AG09309 (cell line): Measurements from ENCODE around the gene STRBP.

Source experiments
- DNase-seq: peaks from one replicate; pipeline ENCODE4 v3.0.0-alpha.2; 2010; ENCODE audit warnings: low read depth
- H3K4me3 ChIP-seq: 2 replicates; pipeline ENCODE4 v1.5.1; 2011; ENCODE audit warnings: mild to moderate bottlenecking, low read depth, low read length, moderate library complexity; ENCODE audit not compliant: control insufficient read depth
- TF ChIP-seq, protein P1 (sequence below): IDR thresholded peaks from 2 replicates; pipeline ENCODE4 v1.5.1; 2011; ENCODE audit warnings: mild to moderate bottlenecking, low read depth, low read length, inconsistent platforms; ENCODE audit not compliant: insufficient read depth, control insufficient read depth; ENCODE audit errors: missing control alignments

The STRBP gene

DNA sequence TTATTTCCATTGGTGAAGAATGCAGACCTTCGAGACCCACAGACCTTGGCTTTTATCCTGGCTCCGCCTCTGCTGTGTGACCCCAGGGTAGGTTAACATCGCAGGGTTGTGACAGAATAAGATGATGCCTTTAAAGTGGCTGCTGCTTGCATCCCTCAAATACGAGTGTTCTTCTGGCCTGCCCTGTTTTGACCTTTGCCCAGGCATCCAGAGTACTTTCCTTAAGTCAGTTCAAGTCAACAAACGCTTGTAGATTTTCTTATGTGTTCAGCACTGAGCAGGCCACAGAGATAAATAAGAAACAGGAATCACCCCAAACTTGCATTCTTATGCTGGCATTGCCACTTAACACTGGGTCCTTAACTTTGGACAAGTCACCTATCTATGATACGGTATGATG is 184.7 kb downstream of the STRBP start:
- DNase-seq = no peak
- TF ChIP-seq, protein P1, sequence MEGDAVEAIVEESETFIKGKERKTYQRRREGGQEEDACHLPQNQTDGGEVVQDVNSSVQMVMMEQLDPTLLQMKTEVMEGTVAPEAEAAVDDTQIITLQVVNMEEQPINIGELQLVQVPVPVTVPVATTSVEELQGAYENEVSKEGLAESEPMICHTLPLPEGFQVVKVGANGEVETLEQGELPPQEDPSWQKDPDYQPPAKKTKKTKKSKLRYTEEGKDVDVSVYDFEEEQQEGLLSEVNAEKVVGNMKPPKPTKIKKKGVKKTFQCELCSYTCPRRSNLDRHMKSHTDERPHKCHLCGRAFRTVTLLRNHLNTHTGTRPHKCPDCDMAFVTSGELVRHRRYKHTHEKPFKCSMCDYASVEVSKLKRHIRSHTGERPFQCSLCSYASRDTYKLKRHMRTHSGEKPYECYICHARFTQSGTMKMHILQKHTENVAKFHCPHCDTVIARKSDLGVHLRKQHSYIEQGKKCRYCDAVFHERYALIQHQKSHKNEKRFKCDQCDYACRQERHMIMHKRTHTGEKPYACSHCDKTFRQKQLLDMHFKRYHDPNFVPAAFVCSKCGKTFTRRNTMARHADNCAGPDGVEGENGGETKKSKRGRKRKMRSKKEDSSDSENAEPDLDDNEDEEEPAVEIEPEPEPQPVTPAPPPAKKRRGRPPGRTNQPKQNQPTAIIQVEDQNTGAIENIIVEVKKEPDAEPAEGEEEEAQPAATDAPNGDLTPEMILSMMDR = no peak

DNA sequence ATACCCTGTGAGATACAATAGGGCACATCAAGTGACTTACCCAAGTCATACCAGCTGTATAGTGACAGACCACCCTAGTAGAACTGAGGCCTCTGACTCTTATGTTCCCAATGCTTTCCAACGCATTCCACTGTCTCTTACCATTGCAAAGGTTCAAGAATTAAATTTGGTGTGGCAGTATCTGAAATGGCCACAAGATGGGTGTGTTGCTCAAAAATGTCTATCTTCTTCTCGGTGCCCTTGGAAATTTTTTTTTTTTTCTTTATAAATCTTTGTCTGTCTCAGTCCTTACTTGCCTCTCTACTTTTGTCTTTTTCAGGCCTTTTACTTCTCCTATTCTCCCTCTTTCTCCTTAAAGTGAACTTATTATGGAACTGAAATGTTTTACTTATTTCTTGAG is 186.6 kb downstream of the STRBP start:
- TF ChIP-seq, protein P1 = peak; percentile 63
- no peak for DNase-seq

More for the DNA sequence above, 184.7 kb downstream of the STRBP start:
- H3K4me3 ChIP-seq = no peak overlapping the region

DNA sequence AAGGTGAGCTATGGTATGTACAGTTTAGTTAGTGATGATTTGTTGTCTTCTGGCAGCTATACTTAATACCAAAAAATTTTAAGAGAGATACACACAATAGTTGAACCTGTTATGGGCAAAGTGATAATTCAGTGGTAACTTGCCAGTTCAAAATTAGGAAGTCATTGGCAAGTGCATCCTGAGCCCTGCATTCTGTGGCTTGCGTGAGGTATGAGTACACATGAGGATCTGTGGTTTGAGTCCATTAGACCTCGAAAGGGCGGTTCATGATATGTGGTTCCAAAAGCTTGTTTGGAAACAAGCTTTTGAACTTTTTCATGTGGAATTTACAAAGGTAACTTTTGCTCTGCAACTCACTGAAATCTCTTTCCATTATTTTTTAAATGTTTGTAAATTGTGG is 187.9 kb downstream of the STRBP start:
- DNase-seq = no peak
- TF ChIP-seq, protein P1 = no peak
- H3K4me3 ChIP-seq = no peak overlapping the region

More for the DNA sequence above, 186.6 kb downstream of the STRBP start:
- H3K4me3 ChIP-seq = no peak overlapping the region

DNA sequence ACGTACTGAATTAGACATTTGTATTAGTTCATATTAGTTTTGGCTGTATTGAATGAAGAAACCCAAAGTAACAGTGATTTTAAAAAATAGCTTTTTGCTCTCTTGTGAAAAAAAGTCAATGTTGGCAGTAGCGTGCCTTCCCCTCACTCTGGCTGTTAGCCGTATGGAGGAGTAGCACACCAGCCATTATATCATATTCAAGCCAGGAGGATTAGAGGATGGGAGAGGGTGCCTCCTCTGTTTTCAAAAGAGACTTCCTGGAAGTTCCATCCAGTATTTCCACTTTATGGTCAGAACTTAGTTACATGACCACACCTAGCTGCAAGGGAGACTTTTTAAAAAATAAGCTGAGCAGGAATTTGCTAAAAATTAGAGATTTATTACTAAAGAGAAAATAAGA is 193.8 kb downstream of the STRBP start:
- TF ChIP-seq, protein P1 = no peak
- no peak for DNase-seq
- no peak overlapping the region for H3K4me3 ChIP-seq

DNA sequence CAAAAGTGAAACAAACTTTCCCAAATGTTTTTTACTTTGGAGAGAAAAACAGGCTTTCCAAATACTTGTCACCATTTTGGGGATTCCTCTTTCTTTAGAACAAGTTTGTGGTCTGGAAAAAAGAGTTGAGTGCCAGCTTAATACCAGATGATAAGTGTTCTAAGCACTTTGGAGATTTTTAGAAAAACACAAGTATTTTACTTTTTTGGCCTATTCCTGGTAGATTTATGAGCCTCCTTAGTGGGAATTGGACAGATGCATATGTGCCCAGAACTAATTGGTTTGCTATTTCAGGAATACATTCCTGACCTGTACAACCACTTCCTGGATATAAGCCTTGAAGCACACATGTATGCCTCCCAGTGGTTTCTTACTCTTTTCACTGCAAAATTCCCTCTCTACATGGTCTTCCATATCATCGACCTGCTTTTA is 194.4 kb downstream of the STRBP start:
- no peak overlapping the region for H3K4me3 ChIP-seq
- DNase-seq = peak; percentile 83
- TF ChIP-seq, protein P1 = peak; percentile 16

DNA sequence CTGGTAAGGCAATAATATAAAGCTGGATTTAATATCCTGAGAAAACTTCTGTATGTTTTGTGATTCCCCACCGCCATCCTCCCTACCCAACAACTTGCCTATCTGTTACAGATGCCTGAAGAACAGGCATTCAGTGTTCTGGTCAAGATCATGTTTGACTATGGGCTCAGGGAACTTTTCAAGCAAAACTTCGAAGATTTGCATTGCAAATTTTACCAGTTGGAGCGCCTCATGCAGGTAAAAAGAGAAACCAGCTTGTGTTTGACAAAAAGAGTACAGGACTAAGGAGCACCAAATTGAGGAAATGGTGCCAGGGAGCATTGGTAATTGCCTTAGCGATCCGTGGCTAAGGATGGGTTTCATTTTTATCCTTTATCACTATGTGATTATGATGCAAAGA is 194.9 kb downstream of the STRBP start:
- no peak for DNase-seq
- TF ChIP-seq, protein P1 = no peak
- no peak overlapping the region for H3K4me3 ChIP-seq
